WTC11 (cell line): ENCODE results near the gene OR2A2. TPM values are rescaled to one million over a fixed set of nuclear protein-coding genes. Genes with fewer than 3 reads are reported as not detected.

Experiments used
- ATAC-seq: fragments of 200-7000 bp; cut with Tn5 transposase; 2 replicates; pipeline ENCODE4 v1.10.0; 2021; ENCODE audit warnings: mild to moderate bottlenecking, moderate library complexity
- CTCF ChIA-PET: fragments of 300-600 bp; sonication (Branson Sonifier 250); formaldehyde crosslinking; loops from one replicate; lab custom pipeline; 2021; ENCODE audit warnings: antibody characterized with exemption; lab: Charles Lee
- POLR2A ChIA-PET: fragments of 350-600 bp; sonication (Branson Sonifier 250); formaldehyde crosslinking; loops from one replicate; lab custom pipeline; 2021; ENCODE audit warnings: antibody characterized with exemption; lab: Charles Lee
- DNase-seq: peaks from one replicate; pipeline ENCODE4 v3.0.0; 2021; ENCODE audit warnings: low spot score
- H3K27ac Mint-ChIP-seq: 2 replicates; pipeline ENCODE4 v1.8.0; 2021; ENCODE audit warnings: mixed read lengths
- H3K27me3 Mint-ChIP-seq: 2 replicates; pipeline ENCODE4 v1.8.0; 2021; ENCODE audit warnings: low read depth, mild to moderate bottlenecking, moderate library complexity, mixed read lengths
- H3K36me3 Mint-ChIP-seq: 2 replicates; pipeline ENCODE4 v1.8.0; 2021; ENCODE audit warnings: mixed read lengths
- H3K4me1 Mint-ChIP-seq: 2 replicates; pipeline ENCODE4 v1.8.0; 2022; ENCODE audit warnings: mixed read lengths
- H3K4me3 Mint-ChIP-seq: 2 replicates; pipeline ENCODE4 v1.8.0; 2021; ENCODE audit warnings: mild to moderate bottlenecking, moderate library complexity, mixed read lengths
- H3K9me3 Mint-ChIP-seq: 2 replicates; pipeline ENCODE4 v1.8.0; 2021; ENCODE audit warnings: mixed read lengths
- CTCF ChIP-seq: fragments of 200-600 bp; IDR thresholded peaks from 2 replicates; pipeline ENCODE4 v1.8.0; 2022; ENCODE audit warnings: antibody characterized with exemption
- E2F4 ChIP-seq: sonication (generic); formaldehyde crosslinking; IDR thresholded peaks from 2 replicates; pipeline ENCODE4 v1.8.1; 2022; ENCODE audit warnings: low read depth, mild to moderate bottlenecking, moderate library complexity, missing genetic modification reagents, borderline replicate concordance
- ERG ChIP-seq: fragments of 250-450 bp; sonication (Bioruptor Pico); IDR thresholded peaks from 2 replicates; pipeline ENCODE4 v1.8.0; 2021; ENCODE audit warnings: mild to moderate bottlenecking
- ESRRA ChIP-seq: sonication (generic); formaldehyde crosslinking; IDR thresholded peaks from 2 replicates; pipeline ENCODE4 v1.8.1; 2022; ENCODE audit warnings: mild to moderate bottlenecking, missing genetic modification reagents, borderline replicate concordance
- MYBL2 ChIP-seq: sonication (generic); formaldehyde crosslinking; IDR thresholded peaks from 2 replicates; pipeline ENCODE4 v1.8.1; 2023; ENCODE audit warnings: mild to moderate bottlenecking, moderate library complexity, missing genetic modification reagents
- NFE2L1 ChIP-seq: sonication (generic); formaldehyde crosslinking; IDR thresholded peaks from 2 replicates; pipeline ENCODE4 v1.8.1; 2023; ENCODE audit warnings: missing genetic modification reagents
- OVOL2 ChIP-seq: fragments of 250-450 bp; sonication (Bioruptor Pico); IDR thresholded peaks from 2 replicates; pipeline ENCODE4 v1.9.0; 2021; ENCODE audit warnings: mild to moderate bottlenecking, borderline replicate concordance
- SOX15 ChIP-seq: fragments of 250-450 bp; sonication (Bioruptor Pico); IDR thresholded peaks from 2 replicates; pipeline ENCODE4 v1.9.0; 2021; ENCODE audit warnings: mild to moderate bottlenecking
- TCF7 ChIP-seq: sonication (generic); formaldehyde crosslinking; IDR thresholded peaks from 2 replicates; pipeline ENCODE4 v1.8.0; 2022; ENCODE audit warnings: mild to moderate bottlenecking, low read depth, missing genetic modification reagents, moderate library complexity
- TEAD1 ChIP-seq: sonication (generic); formaldehyde crosslinking; IDR thresholded peaks from 2 replicates; pipeline ENCODE4 v1.8.0; 2022; ENCODE audit warnings: mild to moderate bottlenecking, missing genetic modification reagents
- ZBTB43 ChIP-seq: sonication (generic); formaldehyde crosslinking; IDR thresholded peaks from 2 replicates; pipeline ENCODE4 v1.8.1; 2023; ENCODE audit warnings: mild to moderate bottlenecking, missing genetic modification reagents
- ZNF219 ChIP-seq: sonication (generic); formaldehyde crosslinking; IDR thresholded peaks from 2 replicates; pipeline ENCODE4 v1.8.0; 2023; ENCODE audit warnings: missing genetic modification reagents, mild to moderate bottlenecking, borderline replicate concordance
- total RNA-seq: library from RNA; stranded (reverse); gene quantifications from 3 replicates; pipeline ENCODE4 v1.2.3, GENCODE V29; 2021
- TF ChIP-seq, protein P1 (sequence below): fragments of 250-450 bp; sonication (Bioruptor Pico); IDR thresholded peaks from 2 replicates; pipeline ENCODE4 v1.9.0; 2021; ENCODE audit warnings: mild to moderate bottlenecking, borderline replicate concordance
- TF ChIP-seq, protein P2 (sequence below): sonication (generic); formaldehyde crosslinking; IDR thresholded peaks from 2 replicates; pipeline ENCODE4 v1.8.1; 2023; ENCODE audit warnings: mild to moderate bottlenecking, missing genetic modification reagents, borderline replicate concordance
- TF ChIP-seq, protein P3 (sequence below): sonication (generic); formaldehyde crosslinking; conservative IDR thresholded peaks from 2 replicates; pipeline ENCODE4 v1.8.1; 2023; ENCODE audit warnings: mild to moderate bottlenecking, low read depth, missing genetic modification reagents, moderate library complexity

The OR2A2 gene
- total RNA-seq, 1 experiment from 2014 or later: not detected

- no peak for DNase-seq
- ATAC-seq: no peak
- H3K27me3 Mint-ChIP-seq: no peaks in the 10 kb centered on the region
- peaks cover 7% of the 10 kb centered on the region for H3K4me1 Mint-ChIP-seq
- no peaks in the 10 kb centered on the region for H3K36me3 Mint-ChIP-seq
- no peak within 1 kb of the TSS for H3K4me3 Mint-ChIP-seq
- peaks cover 6% of the 10 kb centered on the region for H3K9me3 Mint-ChIP-seq
- ChIA-PET POLR2A (no interaction called here), CTCF (interaction anchor here (1.0 to 1.4 kb wide), 2 partner anchors 22 to 42 kb away, joined by 4 to 5 read pairs; no protein-coding TSS in a partner anchor)
- TF ChIP-seq TEAD1 (CRISPR knock-in tag) (no peak), SOX15 (CRISPR knock-in tag) (no peak), ESRRA (CRISPR knock-in tag) (no peak), CTCF (no peak)
- TF ChIP-seq, protein P1, sequence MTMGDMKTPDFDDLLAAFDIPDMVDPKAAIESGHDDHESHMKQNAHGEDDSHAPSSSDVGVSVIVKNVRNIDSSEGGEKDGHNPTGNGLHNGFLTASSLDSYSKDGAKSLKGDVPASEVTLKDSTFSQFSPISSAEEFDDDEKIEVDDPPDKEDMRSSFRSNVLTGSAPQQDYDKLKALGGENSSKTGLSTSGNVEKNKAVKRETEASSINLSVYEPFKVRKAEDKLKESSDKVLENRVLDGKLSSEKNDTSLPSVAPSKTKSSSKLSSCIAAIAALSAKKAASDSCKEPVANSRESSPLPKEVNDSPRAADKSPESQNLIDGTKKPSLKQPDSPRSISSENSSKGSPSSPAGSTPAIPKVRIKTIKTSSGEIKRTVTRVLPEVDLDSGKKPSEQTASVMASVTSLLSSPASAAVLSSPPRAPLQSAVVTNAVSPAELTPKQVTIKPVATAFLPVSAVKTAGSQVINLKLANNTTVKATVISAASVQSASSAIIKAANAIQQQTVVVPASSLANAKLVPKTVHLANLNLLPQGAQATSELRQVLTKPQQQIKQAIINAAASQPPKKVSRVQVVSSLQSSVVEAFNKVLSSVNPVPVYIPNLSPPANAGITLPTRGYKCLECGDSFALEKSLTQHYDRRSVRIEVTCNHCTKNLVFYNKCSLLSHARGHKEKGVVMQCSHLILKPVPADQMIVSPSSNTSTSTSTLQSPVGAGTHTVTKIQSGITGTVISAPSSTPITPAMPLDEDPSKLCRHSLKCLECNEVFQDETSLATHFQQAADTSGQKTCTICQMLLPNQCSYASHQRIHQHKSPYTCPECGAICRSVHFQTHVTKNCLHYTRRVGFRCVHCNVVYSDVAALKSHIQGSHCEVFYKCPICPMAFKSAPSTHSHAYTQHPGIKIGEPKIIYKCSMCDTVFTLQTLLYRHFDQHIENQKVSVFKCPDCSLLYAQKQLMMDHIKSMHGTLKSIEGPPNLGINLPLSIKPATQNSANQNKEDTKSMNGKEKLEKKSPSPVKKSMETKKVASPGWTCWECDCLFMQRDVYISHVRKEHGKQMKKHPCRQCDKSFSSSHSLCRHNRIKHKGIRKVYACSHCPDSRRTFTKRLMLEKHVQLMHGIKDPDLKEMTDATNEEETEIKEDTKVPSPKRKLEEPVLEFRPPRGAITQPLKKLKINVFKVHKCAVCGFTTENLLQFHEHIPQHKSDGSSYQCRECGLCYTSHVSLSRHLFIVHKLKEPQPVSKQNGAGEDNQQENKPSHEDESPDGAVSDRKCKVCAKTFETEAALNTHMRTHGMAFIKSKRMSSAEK (CRISPR knock-in tag): no peak
- TF ChIP-seq, protein P2, sequence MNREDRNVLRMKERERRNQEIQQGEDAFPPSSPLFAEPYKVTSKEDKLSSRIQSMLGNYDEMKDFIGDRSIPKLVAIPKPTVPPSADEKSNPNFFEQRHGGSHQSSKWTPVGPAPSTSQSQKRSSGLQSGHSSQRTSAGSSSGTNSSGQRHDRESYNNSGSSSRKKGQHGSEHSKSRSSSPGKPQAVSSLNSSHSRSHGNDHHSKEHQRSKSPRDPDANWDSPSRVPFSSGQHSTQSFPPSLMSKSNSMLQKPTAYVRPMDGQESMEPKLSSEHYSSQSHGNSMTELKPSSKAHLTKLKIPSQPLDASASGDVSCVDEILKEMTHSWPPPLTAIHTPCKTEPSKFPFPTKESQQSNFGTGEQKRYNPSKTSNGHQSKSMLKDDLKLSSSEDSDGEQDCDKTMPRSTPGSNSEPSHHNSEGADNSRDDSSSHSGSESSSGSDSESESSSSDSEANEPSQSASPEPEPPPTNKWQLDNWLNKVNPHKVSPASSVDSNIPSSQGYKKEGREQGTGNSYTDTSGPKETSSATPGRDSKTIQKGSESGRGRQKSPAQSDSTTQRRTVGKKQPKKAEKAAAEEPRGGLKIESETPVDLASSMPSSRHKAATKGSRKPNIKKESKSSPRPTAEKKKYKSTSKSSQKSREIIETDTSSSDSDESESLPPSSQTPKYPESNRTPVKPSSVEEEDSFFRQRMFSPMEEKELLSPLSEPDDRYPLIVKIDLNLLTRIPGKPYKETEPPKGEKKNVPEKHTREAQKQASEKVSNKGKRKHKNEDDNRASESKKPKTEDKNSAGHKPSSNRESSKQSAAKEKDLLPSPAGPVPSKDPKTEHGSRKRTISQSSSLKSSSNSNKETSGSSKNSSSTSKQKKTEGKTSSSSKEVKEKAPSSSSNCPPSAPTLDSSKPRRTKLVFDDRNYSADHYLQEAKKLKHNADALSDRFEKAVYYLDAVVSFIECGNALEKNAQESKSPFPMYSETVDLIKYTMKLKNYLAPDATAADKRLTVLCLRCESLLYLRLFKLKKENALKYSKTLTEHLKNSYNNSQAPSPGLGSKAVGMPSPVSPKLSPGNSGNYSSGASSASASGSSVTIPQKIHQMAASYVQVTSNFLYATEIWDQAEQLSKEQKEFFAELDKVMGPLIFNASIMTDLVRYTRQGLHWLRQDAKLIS (CRISPR knock-in tag): no peak
- H3K27ac Mint-ChIP-seq: no peak within 1 kb of the TSS
Observed at GRCh38 chr7:144085978-144086377, 23.4 kb upstream of the OR2A2 start, which contains the start of gene OR2A12. Gene OR2A12 (plus strand): TSS chr7:144086278. CDS start chr7:144095108, 8,830 bp downstream.

DNA sequence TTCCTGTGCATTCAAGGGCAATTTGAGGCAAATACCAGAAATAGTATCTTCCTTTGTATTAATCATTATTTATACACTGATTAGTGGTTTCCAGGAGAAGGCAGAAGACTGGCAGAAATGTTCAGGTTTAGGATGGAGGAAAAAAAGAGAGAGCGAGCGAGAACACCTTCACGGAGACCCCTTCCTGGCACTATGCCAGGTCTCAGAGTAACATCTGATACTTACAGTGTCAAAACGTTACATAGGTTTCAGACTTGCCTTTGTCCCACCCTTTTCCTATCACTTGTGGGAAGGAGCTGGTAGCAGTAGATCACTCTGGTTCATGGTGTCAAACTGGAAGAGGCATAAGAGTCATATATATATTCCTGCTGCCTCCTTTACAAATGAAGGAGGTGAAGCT, 22.7 kb upstream of the OR2A2 start:
- Mint-ChIP-seq H3K4me3 (no peak overlapping the region), H3K27me3 (no peaks in the 10 kb centered on the region), H3K4me1 (peaks cover 7% of the 10 kb centered on the region), H3K36me3 (no peaks in the 10 kb centered on the region), H3K27ac (no peak overlapping the region), H3K9me3 (peaks cover 6% of the 10 kb centered on the region)
- no peak for DNase-seq
- ChIA-PET CTCF (interaction anchor here (1.0 to 1.4 kb wide), 2 partner anchors 23 to 41 kb away, joined by 4 to 5 read pairs; no protein-coding TSS in a partner anchor), POLR2A (no interaction called here)
- ATAC-seq: no peak
- TF ChIP-seq ZBTB43 (no peak), OVOL2 (CRISPR knock-in tag) (no peak), ZNF219 (CRISPR knock-in tag) (no peak), NFE2L1 (CRISPR knock-in tag) (no peak), MYBL2 (CRISPR knock-in tag) (no peak), E2F4 (no peak), SOX15 (CRISPR knock-in tag) (no peak), TCF7 (no peak), ERG (CRISPR knock-in tag) (no peak)
- TF ChIP-seq, protein P3, sequence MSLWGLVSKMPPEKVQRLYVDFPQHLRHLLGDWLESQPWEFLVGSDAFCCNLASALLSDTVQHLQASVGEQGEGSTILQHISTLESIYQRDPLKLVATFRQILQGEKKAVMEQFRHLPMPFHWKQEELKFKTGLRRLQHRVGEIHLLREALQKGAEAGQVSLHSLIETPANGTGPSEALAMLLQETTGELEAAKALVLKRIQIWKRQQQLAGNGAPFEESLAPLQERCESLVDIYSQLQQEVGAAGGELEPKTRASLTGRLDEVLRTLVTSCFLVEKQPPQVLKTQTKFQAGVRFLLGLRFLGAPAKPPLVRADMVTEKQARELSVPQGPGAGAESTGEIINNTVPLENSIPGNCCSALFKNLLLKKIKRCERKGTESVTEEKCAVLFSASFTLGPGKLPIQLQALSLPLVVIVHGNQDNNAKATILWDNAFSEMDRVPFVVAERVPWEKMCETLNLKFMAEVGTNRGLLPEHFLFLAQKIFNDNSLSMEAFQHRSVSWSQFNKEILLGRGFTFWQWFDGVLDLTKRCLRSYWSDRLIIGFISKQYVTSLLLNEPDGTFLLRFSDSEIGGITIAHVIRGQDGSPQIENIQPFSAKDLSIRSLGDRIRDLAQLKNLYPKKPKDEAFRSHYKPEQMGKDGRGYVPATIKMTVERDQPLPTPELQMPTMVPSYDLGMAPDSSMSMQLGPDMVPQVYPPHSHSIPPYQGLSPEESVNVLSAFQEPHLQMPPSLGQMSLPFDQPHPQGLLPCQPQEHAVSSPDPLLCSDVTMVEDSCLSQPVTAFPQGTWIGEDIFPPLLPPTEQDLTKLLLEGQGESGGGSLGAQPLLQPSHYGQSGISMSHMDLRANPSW: no peak
